ENCODE measurements around the gene PARD3B. TPM values are rescaled to one million over a fixed set of nuclear protein-coding genes. Genes with fewer than 3 reads are reported as not detected.

Gene PARD3B
- total and polyA plus RNA-seq, 2 of the 13 experiments (the other 11 are each of a cell fraction or from before 2014, with no cell fraction given) = 0.71 to 2.3 TPM

DNA sequence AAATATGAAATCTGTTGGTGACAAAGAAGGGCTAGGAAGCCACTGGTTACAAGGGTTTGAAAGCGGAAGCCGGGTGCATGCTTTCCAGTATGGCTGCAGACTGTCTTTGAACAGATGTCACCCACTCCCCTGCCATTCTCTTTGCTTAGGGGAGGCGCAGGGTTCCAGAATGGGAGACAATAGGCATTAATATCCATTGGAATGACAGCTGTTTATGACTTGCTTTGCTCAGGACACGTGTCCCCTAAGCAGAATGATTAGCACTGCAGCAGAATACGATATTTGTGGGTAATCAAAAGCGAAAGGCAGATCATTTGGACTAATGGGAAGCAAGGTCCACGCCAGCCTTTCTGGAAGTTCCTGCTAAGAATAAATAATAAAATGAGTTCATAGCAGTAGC, 1111.2 kb downstream of the PARD3B start:
- no peak for DNase-seq (ENCODE audit: low spot score)
- WGBS (ENCODE audit: low lambda C conversion rate) = 37% methylated on average over 7 of the region's 7 CpGs
- H3K27me3 ChIP-seq (ENCODE audit: control insufficient read depth in 1 of 2, insufficient read depth in 2 of 2, low read length in 2 of 2) = no peaks in the 10 kb centered on the region
- H3K4me2 ChIP-seq (ENCODE audit: low read depth, low read length) = no peak overlapping the region
- ChIA-PET CTCF (ENCODE audit: low intra/inter-chr PET ratio, low total read pairs) (no interaction called here), POLR2A (no interaction called here)
- in situ Hi-C loops (cut with HindIII; ENCODE audit: extremely low pct_ligation_motif_present, low pct_unique_long_range_greater_than_20kb) = no loop called here
- no peak for FAIRE-seq
- H3K4me1 ChIP-seq (ENCODE audit: insufficient read depth, low read length) = no peaks in the 10 kb centered on the region
- TF ChIP-seq MYC (CRISPR knock-in tag; IDR thresholded peaks at IDR 0.05; ENCODE audit: borderline replicate concordance) (no peak), HOXA5 (CRISPR knock-in tag; IDR thresholded peaks at IDR 0.05) (no peak), KLF15 (CRISPR knock-in tag; IDR thresholded peaks at IDR 0.05; ENCODE audit: borderline replicate concordance) (no peak), XRCC5 (optimal IDR thresholded peaks at IDR 0.05; ENCODE audit: low read length) (no peak), NFIC (IDR thresholded peaks at IDR 0.05; ENCODE audit: low read length) (no peak), ZNF564 (CRISPR knock-in tag; IDR thresholded peaks at IDR 0.05) (no peak), MED8 (CRISPR knock-in tag; IDR thresholded peaks at IDR 0.05; ENCODE audit: insufficient replicate concordance) (no peak), ZNF205 (CRISPR knock-in tag; IDR thresholded peaks at IDR 0.05) (no peak), ZNF10 (CRISPR knock-in tag; IDR thresholded peaks at IDR 0.05; ENCODE audit: borderline replicate concordance, low read depth) (no peak), PHF8 (CRISPR knock-in tag; IDR thresholded peaks at IDR 0.05) (no peak), YEATS4 (CRISPR knock-in tag; IDR thresholded peaks at IDR 0.05; ENCODE audit: borderline replicate concordance) (no peak), FOXA3 (CRISPR knock-in tag; IDR thresholded peaks at IDR 0.05) (no peak)
- TF ChIP-seq, protein P1, sequence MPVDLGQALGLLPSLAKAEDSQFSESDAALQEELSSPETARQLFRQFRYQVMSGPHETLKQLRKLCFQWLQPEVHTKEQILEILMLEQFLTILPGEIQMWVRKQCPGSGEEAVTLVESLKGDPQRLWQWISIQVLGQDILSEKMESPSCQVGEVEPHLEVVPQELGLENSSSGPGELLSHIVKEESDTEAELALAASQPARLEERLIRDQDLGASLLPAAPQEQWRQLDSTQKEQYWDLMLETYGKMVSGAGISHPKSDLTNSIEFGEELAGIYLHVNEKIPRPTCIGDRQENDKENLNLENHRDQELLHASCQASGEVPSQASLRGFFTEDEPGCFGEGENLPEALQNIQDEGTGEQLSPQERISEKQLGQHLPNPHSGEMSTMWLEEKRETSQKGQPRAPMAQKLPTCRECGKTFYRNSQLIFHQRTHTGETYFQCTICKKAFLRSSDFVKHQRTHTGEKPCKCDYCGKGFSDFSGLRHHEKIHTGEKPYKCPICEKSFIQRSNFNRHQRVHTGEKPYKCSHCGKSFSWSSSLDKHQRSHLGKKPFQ (CRISPR knock-in tag; IDR thresholded peaks at IDR 0.05; ENCODE audit: insufficient replicate concordance) = no peak
- TF ChIP-seq, protein P2, sequence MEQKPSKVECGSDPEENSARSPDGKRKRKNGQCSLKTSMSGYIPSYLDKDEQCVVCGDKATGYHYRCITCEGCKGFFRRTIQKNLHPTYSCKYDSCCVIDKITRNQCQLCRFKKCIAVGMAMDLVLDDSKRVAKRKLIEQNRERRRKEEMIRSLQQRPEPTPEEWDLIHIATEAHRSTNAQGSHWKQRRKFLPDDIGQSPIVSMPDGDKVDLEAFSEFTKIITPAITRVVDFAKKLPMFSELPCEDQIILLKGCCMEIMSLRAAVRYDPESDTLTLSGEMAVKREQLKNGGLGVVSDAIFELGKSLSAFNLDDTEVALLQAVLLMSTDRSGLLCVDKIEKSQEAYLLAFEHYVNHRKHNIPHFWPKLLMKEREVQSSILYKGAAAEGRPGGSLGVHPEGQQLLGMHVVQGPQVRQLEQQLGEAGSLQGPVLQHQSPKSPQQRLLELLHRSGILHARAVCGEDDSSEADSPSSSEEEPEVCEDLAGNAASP (CRISPR knock-in tag; IDR thresholded peaks at IDR 0.05; ENCODE audit: borderline replicate concordance) = no peak
- TF ChIP-seq, protein P3, sequence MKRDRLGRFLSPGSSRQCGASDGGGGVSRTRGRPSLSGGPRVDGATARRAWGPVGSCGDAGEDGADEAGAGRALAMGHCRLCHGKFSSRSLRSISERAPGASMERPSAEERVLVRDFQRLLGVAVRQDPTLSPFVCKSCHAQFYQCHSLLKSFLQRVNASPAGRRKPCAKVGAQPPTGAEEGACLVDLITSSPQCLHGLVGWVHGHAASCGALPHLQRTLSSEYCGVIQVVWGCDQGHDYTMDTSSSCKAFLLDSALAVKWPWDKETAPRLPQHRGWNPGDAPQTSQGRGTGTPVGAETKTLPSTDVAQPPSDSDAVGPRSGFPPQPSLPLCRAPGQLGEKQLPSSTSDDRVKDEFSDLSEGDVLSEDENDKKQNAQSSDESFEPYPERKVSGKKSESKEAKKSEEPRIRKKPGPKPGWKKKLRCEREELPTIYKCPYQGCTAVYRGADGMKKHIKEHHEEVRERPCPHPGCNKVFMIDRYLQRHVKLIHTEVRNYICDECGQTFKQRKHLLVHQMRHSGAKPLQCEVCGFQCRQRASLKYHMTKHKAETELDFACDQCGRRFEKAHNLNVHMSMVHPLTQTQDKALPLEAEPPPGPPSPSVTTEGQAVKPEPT (CRISPR knock-in tag; IDR thresholded peaks at IDR 0.05; ENCODE audit: low read depth) = no peak
- TF ChIP-seq, protein P4, sequence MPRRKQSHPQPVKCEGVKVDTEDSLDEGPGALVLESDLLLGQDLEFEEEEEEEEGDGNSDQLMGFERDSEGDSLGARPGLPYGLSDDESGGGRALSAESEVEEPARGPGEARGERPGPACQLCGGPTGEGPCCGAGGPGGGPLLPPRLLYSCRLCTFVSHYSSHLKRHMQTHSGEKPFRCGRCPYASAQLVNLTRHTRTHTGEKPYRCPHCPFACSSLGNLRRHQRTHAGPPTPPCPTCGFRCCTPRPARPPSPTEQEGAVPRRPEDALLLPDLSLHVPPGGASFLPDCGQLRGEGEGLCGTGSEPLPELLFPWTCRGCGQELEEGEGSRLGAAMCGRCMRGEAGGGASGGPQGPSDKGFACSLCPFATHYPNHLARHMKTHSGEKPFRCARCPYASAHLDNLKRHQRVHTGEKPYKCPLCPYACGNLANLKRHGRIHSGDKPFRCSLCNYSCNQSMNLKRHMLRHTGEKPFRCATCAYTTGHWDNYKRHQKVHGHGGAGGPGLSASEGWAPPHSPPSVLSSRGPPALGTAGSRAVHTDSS (CRISPR knock-in tag; conservative IDR thresholded peaks at IDR 0.05) = no peak
- TF ChIP-seq, protein P5, sequence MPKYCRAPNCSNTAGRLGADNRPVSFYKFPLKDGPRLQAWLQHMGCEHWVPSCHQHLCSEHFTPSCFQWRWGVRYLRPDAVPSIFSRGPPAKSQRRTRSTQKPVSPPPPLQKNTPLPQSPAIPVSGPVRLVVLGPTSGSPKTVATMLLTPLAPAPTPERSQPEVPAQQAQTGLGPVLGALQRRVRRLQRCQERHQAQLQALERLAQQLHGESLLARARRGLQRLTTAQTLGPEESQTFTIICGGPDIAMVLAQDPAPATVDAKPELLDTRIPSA (CRISPR knock-in tag; IDR thresholded peaks at IDR 0.05; ENCODE audit: borderline replicate concordance) = no peak
- intact Hi-C loops (cut with micrococcal nuclease; ENCODE audit: unreplicated experiment) = no loop called here
- no peak overlapping the region for H3K4me3 ChIP-seq (replicated peaks in 1 of 3; ENCODE audit: insufficient read depth in 1 of 3, low read depth in 2 of 3, low read length in 3 of 3)
- no peaks in the 10 kb centered on the region for H3K9me3 ChIP-seq (ENCODE audit: low read length)
- no peaks in the 10 kb centered on the region for H4K20me1 ChIP-seq (ENCODE audit: insufficient read depth, low read length)
- H3K9ac ChIP-seq (ENCODE audit: insufficient read depth, low read depth, low read length) = no peak overlapping the region
- no peak for ATAC-seq
- BruUV-seq (replicated peaks) = no TSS peak
- no peak overlapping the region for H3K27ac ChIP-seq (ENCODE audit: extremely low read length, insufficient read depth, low read length)
- no peaks in the 10 kb centered on the region for H3K79me2 ChIP-seq (ENCODE audit: insufficient read depth, low read length)
- no peaks in the 10 kb centered on the region for H3K36me3 ChIP-seq (replicated peaks in 1 of 2; ENCODE audit: control insufficient read depth in 1 of 2, insufficient read depth in 2 of 2, low read length in 2 of 2)
- H2AFZ ChIP-seq (ENCODE audit: low read length) = no peak overlapping the region

Measured in HepG2 (cell line).